OCI-LY3 (cell line): ENCODE measurements around the gene HECW1.
"Not testable (repeated sequence)": the region's sequence is repeated elsewhere in the genome, so short reads cannot be mapped to it uniquely, and the experiment has no call there.

Experiments
- EZH2phosphoT487 ChIP-seq: fragments of 200-600 bp; shearing (Covaris generic); IDR thresholded peaks from 2 replicates; pipeline ENCODE4 v1.6.1; 2018; ENCODE audit warnings: antibody characterized with exemption, mixed run types, low read depth
- TF ChIP-seq, protein P1 (sequence below): fragments of 200-600, 300-600 bp; sonication (generic); IDR thresholded peaks from 2 replicates; pipeline ENCODE4 v1.5.1; 2014; ENCODE audit warnings: antibody characterized with exemption, low read length, low read depth

DNA sequence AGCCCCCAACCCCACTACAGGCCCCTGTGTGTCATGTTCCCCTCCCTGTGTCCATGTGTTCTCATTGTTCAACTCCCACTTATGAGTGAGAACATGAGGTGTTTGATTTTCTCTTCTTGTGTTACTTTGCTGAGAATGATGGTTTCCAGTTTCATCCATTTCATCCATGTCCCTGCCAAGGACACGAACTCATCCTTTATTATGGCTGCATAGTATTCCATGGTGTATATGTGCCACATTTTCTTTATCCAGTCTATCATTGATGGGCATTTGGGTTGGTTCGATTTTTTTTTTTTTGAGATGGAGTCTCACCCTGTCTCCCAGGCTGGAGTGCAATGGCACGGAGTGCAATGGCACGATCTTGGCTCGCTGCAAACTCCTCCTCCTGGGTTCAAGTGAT, 373.6 kb downstream of the HECW1 start:
- TF ChIP-seq, protein P1, sequence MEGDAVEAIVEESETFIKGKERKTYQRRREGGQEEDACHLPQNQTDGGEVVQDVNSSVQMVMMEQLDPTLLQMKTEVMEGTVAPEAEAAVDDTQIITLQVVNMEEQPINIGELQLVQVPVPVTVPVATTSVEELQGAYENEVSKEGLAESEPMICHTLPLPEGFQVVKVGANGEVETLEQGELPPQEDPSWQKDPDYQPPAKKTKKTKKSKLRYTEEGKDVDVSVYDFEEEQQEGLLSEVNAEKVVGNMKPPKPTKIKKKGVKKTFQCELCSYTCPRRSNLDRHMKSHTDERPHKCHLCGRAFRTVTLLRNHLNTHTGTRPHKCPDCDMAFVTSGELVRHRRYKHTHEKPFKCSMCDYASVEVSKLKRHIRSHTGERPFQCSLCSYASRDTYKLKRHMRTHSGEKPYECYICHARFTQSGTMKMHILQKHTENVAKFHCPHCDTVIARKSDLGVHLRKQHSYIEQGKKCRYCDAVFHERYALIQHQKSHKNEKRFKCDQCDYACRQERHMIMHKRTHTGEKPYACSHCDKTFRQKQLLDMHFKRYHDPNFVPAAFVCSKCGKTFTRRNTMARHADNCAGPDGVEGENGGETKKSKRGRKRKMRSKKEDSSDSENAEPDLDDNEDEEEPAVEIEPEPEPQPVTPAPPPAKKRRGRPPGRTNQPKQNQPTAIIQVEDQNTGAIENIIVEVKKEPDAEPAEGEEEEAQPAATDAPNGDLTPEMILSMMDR, result not testable (repeated sequence)
- not testable (repeated sequence) for TF ChIP-seq EZH2phosphoT487
